Measurements from ENCODE around the gene IP6K2. TPM values are rescaled to one million over a fixed set of nuclear protein-coding genes. Genes with fewer than 3 reads are reported as not detected.

Gene IP6K2
- total and polyA plus RNA-seq, 2 experiments from 2014 or later = 57.4 to 59.6 TPM

DNA sequence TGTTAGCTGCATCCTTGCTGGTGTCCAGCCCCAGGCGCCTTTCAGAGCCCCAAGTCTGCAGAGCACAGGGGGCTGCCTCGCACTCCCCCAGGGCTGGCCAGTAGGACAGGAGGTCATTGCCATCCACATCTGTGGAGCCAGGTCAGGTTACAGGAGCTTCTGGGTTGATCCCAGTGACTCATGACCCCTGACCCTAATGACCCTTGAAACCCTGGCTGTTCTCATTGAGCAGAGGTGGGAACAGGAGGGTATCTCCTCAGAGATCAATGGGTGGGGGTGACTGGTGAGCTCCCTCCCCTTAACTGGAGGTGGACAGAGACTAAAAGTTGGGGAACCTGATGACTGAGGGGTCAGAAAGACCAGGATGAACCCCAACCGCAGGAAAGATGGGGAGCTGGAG is 75.6 kb downstream of the IP6K2 start:
- H3K4me2 ChIP-seq (ENCODE audit: unreplicated experiment) = no peak overlapping the region
- H3K36me3 ChIP-seq (ENCODE audit: low read depth) = no peaks in the 10 kb centered on the region
- no peak overlapping the region for H2AFZ ChIP-seq
- no peaks in the 10 kb centered on the region for H3F3A ChIP-seq (ENCODE audit: insufficient read depth)
- no peak overlapping the region for H3K9ac ChIP-seq
- 88 to 90% methylated on average over 3 of the region's 3 CpGs for WGBS, 2 experiments (ENCODE audit: low coverage in 1 of 2, low lambda C conversion rate in 2 of 2, missing lambda C conversion rate in 2 of 2)
- H3K79me2 ChIP-seq (ENCODE audit: insufficient read depth) = 0 out of 2 replicates have a peak, but pooled peaks cover 3% of the 10 kb centered on the region
- no peak overlapping the region for H3K27ac ChIP-seq
- no peak overlapping the region for H3K4me3 ChIP-seq
- DNase-seq = no peak
- no peaks in the 10 kb centered on the region for H4K20me1 ChIP-seq (ENCODE audit: insufficient read depth)
- no peaks in the 10 kb centered on the region for H3K9me3 ChIP-seq (ENCODE audit: low read depth)
- no peaks in the 10 kb centered on the region for H3K27me3 ChIP-seq (replicated peaks; ENCODE audit: insufficient read depth)
- in situ Hi-C loops (cut with MboI) = no loop called here
- no peak for TF ChIP-seq EZH2phosphoT487 (IDR thresholded peaks at IDR 0.05; ENCODE audit: insufficient read depth, low read depth)
- no peak for TF ChIP-seq EZH2 (IDR thresholded peaks at IDR 0.05; ENCODE audit: insufficient read depth, poor library complexity, severe bottlenecking)
- H3K4me1 ChIP-seq (ENCODE audit: insufficient read depth) = no peaks in the 10 kb centered on the region
- no peaks in the 10 kb centered on the region for H3K9me2 ChIP-seq (ENCODE audit: insufficient read depth)

DNA sequence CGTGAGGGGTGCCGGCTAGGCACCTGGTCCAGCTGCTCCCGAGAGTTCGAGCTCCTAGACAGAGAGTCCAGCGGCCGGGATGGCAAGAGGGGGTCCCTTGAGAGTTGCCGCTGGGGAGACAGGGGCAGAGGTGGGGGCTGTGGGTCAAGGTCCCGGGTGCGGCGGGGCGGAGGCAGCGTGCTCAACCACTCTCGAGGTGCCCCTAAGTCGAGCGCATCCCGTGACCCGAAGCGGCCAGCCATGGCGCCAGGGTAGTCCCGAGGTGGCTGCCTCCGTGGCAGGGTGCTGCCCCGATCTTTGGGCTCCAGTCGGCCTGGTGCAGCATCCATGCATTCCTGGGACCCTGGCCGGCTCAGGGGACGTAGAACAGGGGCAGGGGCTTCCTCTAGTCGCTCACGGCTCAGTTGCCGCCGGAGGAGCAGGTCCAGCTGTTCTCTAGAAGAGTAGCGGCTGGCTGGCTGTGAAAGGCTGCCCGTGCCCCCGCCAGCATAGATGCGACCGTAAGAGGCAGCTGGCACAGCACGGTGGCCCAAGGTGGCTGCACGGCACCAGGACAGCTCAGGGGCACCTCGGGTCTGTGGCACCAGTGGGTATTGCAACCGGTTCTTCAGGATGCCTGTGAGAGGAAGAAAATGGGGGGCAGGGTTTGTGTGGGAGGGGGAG is 76.9 kb downstream of the IP6K2 start:
- no peak for DNase-seq
- WGBS, 2 experiments (ENCODE audit: low coverage in 1 of 2, low lambda C conversion rate in 2 of 2, missing lambda C conversion rate in 2 of 2) = 89 to 91% methylated on average over 26 to 38 of the region's 38 CpGs
- Histone ChIP-seq H3K4me2 (ENCODE audit: unreplicated experiment) (no peak overlapping the region), H2AFZ (no peak overlapping the region), H3K27ac (no peak overlapping the region), H3K27me3 (replicated peaks; ENCODE audit: insufficient read depth) (no peaks in the 10 kb centered on the region), H3K9ac (no peak overlapping the region), H3K4me3 (no peak overlapping the region), H3F3A (ENCODE audit: insufficient read depth) (no peaks in the 10 kb centered on the region), H3K9me3 (ENCODE audit: low read depth) (no peaks in the 10 kb centered on the region), H3K36me3 (ENCODE audit: low read depth) (no peaks in the 10 kb centered on the region), H3K79me2 (ENCODE audit: insufficient read depth) (peaks cover 9% of the 10 kb centered on the region; the same call in 1 of the 2 replicates), H4K20me1 (ENCODE audit: insufficient read depth) (no peaks in the 10 kb centered on the region), H3K9me2 (ENCODE audit: insufficient read depth) (no peaks in the 10 kb centered on the region), H3K4me1 (ENCODE audit: insufficient read depth) (no peaks in the 10 kb centered on the region)
- in situ Hi-C loops (cut with MboI) = no loop called here
- TF ChIP-seq EZH2 (IDR thresholded peaks at IDR 0.05; ENCODE audit: insufficient read depth, poor library complexity, severe bottlenecking) (no peak), EZH2phosphoT487 (IDR thresholded peaks at IDR 0.05; ENCODE audit: insufficient read depth, low read depth) (no peak)

Small RNA genes lying within 50 kb of the gene (microRNA-seq; reads per million reads assigned to microRNA genes)
- not detected for gene MIR4793 (ENCODE audit: borderline number of aligned reads)

Small RNA genes lying within 50 kb of the gene (small RNA-seq; reads per million reads assigned to genes)
- not detected for gene AC141002.1 (ENCODE audit: low read depth, low replicate concordance)

Other genes with a start within 250 kb of the IP6K2 start
- gene SHISA5, start 213.0 kb downstream of the IP6K2 start, total RNA-seq (2014; rRNA removed; shearing (Covaris generic)) = 153 and 154 TPM in 2 replicates
- 215 and 223 TPM in 2 replicates for gene SHISA5, start 213.0 kb downstream of the IP6K2 start, polyA plus RNA-seq (2016; fragmentation: Nextera tagmentation; extraction: Ambion mirVana)
- 12.6 and 15.3 TPM in 2 replicates for gene PFKFB4, start 160.4 kb downstream of the IP6K2 start, total RNA-seq (2014; rRNA removed; shearing (Covaris generic))
- gene PFKFB4, start 160.4 kb downstream of the IP6K2 start, polyA plus RNA-seq (2016; fragmentation: Nextera tagmentation; extraction: Ambion mirVana) = 10.1 and 12.1 TPM in 2 replicates
- 0.25 and 0.86 TPM in 2 replicates for gene UCN2, start 153.4 kb downstream of the IP6K2 start, total RNA-seq (2014; rRNA removed; shearing (Covaris generic))
- 0.25 and 0.45 TPM in 2 replicates for gene UCN2, start 153.4 kb downstream of the IP6K2 start, polyA plus RNA-seq (2016; fragmentation: Nextera tagmentation; extraction: Ambion mirVana)
- gene COL7A1, start 121.9 kb downstream of the IP6K2 start, total RNA-seq (2014; rRNA removed; shearing (Covaris generic)) = 27.9 and 33.6 TPM in 2 replicates
- gene COL7A1, start 121.9 kb downstream of the IP6K2 start, polyA plus RNA-seq (2016; fragmentation: Nextera tagmentation; extraction: Ambion mirVana) = 11.2 and 11.9 TPM in 2 replicates
- 285 and 490 TPM in 2 replicates for gene UQCRC1, start 107.6 kb downstream of the IP6K2 start, total RNA-seq (2014; rRNA removed; shearing (Covaris generic))
- gene UQCRC1, start 107.6 kb downstream of the IP6K2 start, polyA plus RNA-seq (2016; fragmentation: Nextera tagmentation; extraction: Ambion mirVana) = 252 and 279 TPM in 2 replicates
- gene TMEM89, start 95.5 kb downstream of the IP6K2 start, total RNA-seq (2014; rRNA removed; shearing (Covaris generic)) = not detected in 2 replicates
- not detected in 2 replicates for gene TMEM89, start 95.5 kb downstream of the IP6K2 start, polyA plus RNA-seq (2016; fragmentation: Nextera tagmentation; extraction: Ambion mirVana)
- 21.1 and 28.3 TPM in 2 replicates for gene SLC26A6, start 81.8 kb downstream of the IP6K2 start, total RNA-seq (2014; rRNA removed; shearing (Covaris generic))
- 11.2 and 13.4 TPM in 2 replicates for gene SLC26A6, start 81.8 kb downstream of the IP6K2 start, polyA plus RNA-seq (2016; fragmentation: Nextera tagmentation; extraction: Ambion mirVana)
- gene CELSR3, start 54.3 kb downstream of the IP6K2 start, total RNA-seq (2014; rRNA removed; shearing (Covaris generic)) = 1.4 TPM in 2 replicates
- 0.30 and 0.40 TPM in 2 replicates for gene CELSR3, start 54.3 kb downstream of the IP6K2 start, polyA plus RNA-seq (2016; fragmentation: Nextera tagmentation; extraction: Ambion mirVana)
- 32.5 and 39.3 TPM in 2 replicates for gene NCKIPSD, start 31.3 kb downstream of the IP6K2 start, total RNA-seq (2014; rRNA removed; shearing (Covaris generic))
- 20.6 and 21.7 TPM in 2 replicates for gene NCKIPSD, start 31.3 kb downstream of the IP6K2 start, polyA plus RNA-seq (2016; fragmentation: Nextera tagmentation; extraction: Ambion mirVana)
- 26.8 and 29.3 TPM in 2 replicates for gene PRKAR2A, start 130.7 kb upstream of the IP6K2 start, total RNA-seq (2014; rRNA removed; shearing (Covaris generic))
- gene PRKAR2A, start 130.7 kb upstream of the IP6K2 start, polyA plus RNA-seq (2016; fragmentation: Nextera tagmentation; extraction: Ambion mirVana) = 11.8 and 12.2 TPM in 2 replicates
- gene SLC25A20, start 181.7 kb upstream of the IP6K2 start, total RNA-seq (2014; rRNA removed; shearing (Covaris generic)) = 22.0 and 26.2 TPM in 2 replicates
- 20.3 and 21.0 TPM in 2 replicates for gene SLC25A20, start 181.7 kb upstream of the IP6K2 start, polyA plus RNA-seq (2016; fragmentation: Nextera tagmentation; extraction: Ambion mirVana)
- 80.8 and 102 TPM in 2 replicates for gene ARIH2, start 201.6 kb upstream of the IP6K2 start, total RNA-seq (2014; rRNA removed; shearing (Covaris generic))
- 48.4 and 59.7 TPM in 2 replicates for gene ARIH2, start 201.6 kb upstream of the IP6K2 start, polyA plus RNA-seq (2016; fragmentation: Nextera tagmentation; extraction: Ambion mirVana)